Stimulated activated CD4-positive, alpha-beta T cell treated with anti-CD3 and anti-CD28 coated beads, Interleukin-1b, Interleukin-23, amount 100 ng/mL, for 4 hours (primary cell): ENCODE results near the gene DUS4L.
"Not testable (repeated sequence)": the region's sequence is repeated elsewhere in the genome, so short reads cannot be mapped to it uniquely, and the experiment has no call there.

Experiments
- DNase-seq, 2 donors: peaks; one replicate each; pipeline ENCODE4 v3.0.0-alpha.2; 2020; ENCODE audit warnings: low read depth in 2 of 2

DUS4L gene, protein sequence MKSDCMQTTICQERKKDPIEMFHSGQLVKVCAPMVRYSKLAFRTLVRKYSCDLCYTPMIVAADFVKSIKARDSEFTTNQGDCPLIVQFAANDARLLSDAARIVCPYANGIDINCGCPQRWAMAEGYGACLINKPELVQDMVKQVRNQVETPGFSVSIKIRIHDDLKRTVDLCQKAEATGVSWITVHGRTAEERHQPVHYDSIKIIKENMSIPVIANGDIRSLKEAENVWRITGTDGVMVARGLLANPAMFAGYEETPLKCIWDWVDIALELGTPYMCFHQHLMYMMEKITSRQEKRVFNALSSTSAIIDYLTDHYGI

DNA sequence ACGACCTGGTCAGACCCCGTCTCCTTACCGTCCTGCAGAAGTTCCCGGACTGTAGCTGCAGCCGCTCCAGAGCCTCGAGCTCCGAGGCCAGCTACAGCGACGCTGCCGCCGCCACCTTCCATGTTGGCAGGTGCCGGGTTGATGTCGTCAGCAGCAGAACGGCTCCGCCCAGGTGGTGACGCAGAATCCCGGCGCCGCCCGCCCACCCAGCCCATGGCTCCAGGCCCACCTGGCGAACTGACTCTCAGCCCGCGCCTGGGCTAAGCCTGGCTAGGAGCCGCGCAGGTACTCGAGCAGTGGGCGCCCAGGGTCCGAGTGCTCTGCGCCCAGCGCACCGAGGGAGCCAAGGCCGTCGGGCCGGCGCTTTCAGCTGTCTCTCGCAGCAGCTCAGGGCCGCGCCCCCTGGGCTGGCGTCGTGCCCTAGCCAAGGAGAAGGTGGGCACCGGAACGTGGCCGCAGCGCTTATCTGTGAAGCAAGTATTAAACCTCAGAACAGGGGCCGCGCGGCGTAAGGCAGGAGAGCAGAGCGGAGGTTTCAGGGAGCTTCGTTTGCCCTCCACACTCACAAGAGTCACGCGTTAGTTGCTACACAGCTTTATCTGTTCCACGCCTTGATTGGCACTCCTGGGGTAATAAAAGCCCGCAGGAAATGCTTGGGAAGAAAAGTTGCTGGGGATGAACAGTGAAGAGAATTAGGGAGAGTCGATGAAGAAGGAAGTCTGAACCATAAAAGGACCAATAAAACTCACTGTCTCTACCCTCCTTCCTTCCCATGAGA, at the start of gene DUS4L, which contains the start of gene COG5:
Gene DUS4L (plus strand): TSS at position 197 of the 778 bp plus-strand sequence. CDS start 3,100 bp downstream, outside the sequence.
Gene COG5 (minus strand): TSS at position 146 of the 778 bp plus-strand sequence. CDS start 24 bp downstream, at position 122.
- DNase-seq: peak; percentile 73 to 81

- DNase-seq: no peak
These were observed 37.1 kb upstream of the DUS4L start for GRCh38 chr7:107526672-107527071.

GRCh38 chr7:107527196-107527595, 36.6 kb upstream of the DUS4L start:
- no peak for DNase-seq

- DNase-seq: no peak
These were observed 35.3 kb upstream of the DUS4L start for GRCh38 chr7:107528461-107528860.

GRCh38 chr7:107530751-107531150, 33.0 kb upstream of the DUS4L start:
- no peak for DNase-seq

DNA sequence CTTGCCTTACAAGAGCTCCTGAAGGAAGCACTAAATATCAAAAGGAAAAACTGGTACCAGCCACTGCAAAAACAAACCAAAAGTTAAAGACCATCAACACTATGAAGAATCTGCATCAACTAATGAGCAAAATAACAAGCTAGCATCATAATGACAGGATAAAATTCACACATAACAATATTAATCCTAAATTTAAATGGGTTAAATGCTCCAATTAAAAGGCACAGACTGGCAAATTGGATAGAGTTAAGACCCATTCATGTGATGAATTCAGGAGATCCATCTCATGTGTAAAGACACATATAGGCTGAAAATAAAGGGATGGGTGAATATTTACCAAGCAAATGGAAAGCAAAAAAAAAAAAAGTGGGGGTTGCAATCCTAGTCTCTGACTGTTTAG, 29.6 kb upstream of the DUS4L start:
- no peak for DNase-seq

DNA sequence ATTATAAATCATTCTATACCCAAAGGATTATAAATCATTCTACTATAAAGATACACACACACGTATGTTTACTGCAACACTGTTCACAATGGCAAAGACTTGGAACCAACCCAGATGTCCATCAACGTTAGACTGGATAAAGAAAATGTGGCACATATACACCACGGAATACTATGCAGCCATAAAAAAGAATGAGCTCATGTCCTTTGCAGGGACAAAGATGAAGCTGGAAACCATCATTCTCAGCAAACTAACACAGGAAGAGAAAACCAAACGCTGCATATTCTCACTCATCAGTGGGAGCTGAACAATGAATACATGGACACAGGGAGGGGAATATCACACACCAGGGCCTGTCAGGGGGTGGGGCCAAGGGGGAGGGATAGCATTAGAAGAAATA, 26.5 kb upstream of the DUS4L start:
- not testable (repeated sequence) for DNase-seq

DNA sequence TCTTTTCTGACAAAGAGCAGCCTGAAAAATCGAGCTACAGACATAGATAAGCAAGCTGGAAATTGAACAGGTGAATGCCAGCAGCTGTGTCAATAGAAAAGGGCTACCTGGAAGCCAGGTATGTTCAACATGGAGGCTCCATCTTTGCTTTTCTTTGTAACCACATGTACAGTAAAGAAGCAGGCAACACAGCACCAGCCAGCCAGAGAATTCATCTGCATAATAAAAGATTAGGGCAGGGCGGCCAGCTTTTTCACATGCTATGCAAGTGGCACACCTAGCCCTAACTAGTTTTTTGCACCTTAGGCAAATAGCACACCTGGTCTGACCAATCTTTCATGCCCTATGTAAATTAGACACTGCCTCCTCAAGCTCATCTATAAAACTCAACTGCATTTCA, 25.8 kb upstream of the DUS4L start:
- no peak for DNase-seq

DNA sequence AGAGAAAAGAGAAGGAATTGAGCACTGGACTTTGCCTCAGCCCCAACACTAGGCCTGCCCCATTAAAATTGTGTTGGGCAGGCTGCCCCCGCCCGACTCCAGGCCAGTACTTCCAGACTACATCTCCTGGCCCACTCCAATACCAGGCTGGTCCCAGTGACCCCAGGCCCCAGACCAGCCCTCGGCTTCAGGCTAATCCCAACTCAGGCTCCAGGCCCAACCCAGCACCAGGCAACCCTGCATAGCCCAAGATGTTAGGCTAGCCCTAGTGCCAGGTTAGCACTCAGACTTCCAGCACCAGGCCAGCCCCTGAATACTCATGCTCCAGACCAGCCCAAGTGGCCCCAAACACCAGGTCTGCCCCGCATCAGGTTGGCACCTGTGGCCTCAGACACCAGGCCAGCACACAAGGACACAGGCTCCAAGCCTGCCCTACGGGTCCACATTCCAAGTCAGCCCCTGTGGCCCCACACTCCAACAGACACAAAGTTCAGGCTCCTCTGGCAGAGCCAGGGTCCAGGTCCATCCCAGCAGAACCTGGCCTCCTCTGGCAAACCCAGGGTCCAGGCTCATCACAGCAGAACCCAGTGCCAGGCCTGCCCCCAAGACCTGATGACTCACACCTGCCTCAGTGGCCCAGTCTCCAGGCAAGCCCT, 20.3 kb upstream of the DUS4L start:
- no peak for DNase-seq

DNA sequence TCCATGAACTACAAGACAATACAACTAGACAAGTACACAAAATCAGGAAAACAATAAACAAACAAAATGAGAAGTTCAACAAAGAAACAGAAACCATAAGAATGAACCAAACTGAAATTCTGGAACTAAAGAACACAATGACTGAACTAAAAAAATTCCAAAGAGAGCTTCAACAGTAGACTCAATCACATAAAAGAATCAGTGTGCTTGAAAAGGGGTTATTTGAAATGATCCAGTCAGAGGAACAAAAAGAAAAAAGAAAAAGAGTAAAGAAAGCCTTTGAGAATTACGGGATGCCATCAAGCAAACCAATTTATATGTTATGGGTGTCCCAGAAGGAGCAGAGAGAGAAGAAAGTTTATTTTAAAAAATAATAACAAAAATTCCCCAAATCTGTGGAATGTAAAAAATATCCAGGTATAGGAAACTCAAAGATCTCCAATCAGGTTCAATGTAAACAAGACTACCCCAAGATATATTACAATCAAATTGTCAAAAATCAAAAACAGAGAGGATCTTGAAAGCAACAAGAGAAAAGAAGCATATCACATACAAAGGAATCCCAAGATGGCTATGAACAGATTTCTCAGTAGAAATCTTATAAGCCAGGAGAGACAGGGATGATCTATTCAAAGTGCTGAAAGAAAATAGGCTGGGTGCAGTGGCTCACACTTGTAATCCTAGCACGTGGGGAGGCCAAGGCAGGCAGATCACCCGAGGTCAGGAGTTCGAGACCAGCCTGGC, 18.8 kb upstream of the DUS4L start:
- DNase-seq: no peak

GRCh38 chr7:107551936-107552335, 11.8 kb upstream of the DUS4L start:
- DNase-seq: no peak

DNA sequence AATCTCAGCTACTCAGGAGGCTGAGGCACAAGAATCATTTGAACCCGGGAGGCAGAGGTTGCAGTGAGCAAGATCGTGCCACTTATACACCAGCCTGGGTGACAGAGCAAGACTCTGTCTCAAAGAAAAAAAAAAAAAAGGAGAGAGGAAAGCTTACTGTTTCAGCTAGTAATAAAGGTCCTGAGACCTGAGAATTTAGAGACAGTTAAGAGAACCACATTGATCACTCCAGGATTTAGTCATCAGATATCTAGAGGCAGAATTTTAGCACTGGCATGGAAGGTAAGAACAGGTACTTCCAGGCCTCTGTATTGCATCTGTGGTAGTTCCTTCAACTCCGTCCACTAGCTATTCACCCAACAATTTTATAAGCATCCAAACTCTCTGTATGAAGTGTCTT, 7.9 kb upstream of the DUS4L start:
- no peak for DNase-seq

- DNase-seq: no peak
These were observed 3.9 kb upstream of the DUS4L start for GRCh38 chr7:107559864-107560263.

- no peak for DNase-seq
These were observed 2.8 kb upstream of the DUS4L start for GRCh38 chr7:107560898-107561516.

DNA sequence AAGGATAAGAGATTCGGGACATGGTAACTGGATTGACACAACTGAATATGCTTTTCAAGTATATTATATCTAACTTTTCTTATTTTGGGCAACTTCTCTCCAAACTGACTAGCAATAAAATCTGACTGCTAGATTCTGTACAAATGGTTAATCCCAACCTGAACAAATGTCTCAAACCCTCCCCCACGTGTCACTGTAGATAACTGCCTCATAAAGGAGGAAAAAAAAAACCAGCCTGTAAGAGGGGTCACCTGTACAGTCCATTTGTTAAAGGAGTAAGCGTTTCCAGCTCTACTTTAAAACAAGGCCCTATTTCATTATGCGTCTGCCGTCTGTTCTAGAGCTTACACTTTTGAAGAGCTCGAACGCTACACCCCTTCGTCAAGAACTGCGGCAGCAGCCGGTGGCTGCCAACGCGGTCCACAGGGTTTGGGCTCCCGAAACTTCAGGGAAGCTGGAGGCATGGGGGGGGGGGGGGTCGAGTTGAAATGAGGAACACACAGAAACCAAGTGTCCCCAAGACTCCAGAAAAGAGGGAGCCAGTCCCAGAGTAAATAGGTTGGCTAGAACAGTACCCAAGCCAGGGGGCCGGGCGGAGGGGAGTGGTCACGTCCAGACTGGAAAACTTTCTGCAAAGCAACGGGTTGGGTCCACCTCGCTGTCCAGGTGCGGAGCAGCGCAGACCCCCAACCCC, 543 bp upstream of the DUS4L start:
- no peak for DNase-seq

DNA sequence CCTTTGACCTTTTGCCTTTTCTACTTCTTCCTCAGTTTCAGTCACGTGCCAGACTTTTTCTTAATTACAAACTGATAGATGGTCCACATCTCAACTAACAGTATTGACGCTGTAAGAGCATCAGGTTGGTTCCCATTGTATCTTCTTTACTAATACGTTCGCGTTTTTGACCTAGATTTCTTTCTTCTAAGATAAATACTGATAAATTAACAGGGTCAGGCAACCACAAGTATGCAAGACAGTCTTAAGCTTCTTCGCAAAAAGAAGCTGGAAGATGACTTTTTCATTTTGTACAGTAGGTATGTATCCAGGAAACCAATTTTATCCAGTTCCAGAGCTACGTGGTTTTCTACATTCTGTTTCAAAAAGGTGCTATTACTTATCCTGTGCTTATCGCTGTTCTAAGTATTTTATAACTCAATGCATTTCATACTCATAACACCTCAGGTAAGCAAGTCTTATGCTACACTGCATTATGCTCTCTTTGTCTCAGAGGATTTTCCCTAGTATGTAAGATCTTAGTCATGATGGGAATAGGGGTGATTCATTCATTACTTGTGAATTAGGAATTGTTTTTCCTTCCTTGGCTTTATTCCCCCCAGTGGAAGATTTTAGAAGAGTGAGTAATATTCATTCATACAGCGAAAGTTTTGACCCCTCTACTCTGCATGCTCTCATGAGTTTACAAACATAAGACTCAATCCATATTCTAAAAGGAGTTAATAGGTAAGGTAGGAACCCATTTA, 955 bp downstream of the DUS4L start:
- no peak for DNase-seq

GRCh38 chr7:107570298-107570697, 6.5 kb downstream of the DUS4L start:
- DNase-seq: no peak

GRCh38 chr7:107573537-107573936, 9.8 kb downstream of the DUS4L start:
- DNase-seq: no peak

- no peak for DNase-seq
These were observed 15.7 kb downstream of the DUS4L start for GRCh38 chr7:107579554-107579884.
